ENCODE results near the gene ASL. TPM values are rescaled to one million over a fixed set of nuclear protein-coding genes. Genes with fewer than 3 reads are reported as not detected.
"Not testable (repeated sequence)": the region's sequence is repeated elsewhere in the genome, so short reads cannot be mapped to it uniquely, and the experiment has no call there.

ASL gene
- total and polyA plus RNA-seq, 7 donors, result 3.3 to 32.9 (median 6.5) TPM

DNA sequence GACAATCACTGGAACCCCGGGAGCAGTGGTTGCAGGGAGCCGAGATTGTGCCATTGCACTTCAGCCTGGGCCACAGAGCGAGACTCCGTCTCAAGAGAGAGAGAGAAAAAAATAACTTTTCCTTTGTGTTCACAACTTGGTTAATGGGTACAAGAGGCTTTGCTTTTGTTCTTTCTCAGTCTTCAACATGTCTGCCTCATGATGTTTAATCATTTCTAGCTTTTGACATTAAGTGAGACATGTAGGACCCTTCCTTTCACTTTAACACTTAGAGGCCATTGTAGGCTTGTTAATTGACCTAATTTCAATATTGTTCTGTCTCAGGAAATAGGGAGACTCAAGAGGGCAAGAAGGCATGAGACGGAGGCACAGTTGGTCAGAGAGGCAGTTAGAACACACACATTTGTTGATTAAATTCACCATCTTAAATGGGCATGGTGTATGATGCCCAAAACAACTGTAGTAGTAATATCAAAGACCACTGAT is 29.7 kb downstream of the ASL start:
- Histone ChIP-seq H3K36me3 (ENCODE audit: insufficient read depth in 1 of 2, low read depth in 1 of 2) (no peaks in the 10 kb centered on the region), H3K9me3 (no peaks in the 10 kb centered on the region), H3K27me3 (ENCODE audit: insufficient read depth in 3 of 3, low read length in 2 of 3) (no peaks in the 10 kb centered on the region), H3K4me1 (no peaks in the 10 kb centered on the region), H3K27ac (no peak overlapping the region), H3K4me3 (no peak overlapping the region)
- DNase-seq (no peak), ATAC-seq (no peak)
- intact Hi-C loops (cut with DNase I), result no loop called here
- TF ChIP-seq, protein P1, sequence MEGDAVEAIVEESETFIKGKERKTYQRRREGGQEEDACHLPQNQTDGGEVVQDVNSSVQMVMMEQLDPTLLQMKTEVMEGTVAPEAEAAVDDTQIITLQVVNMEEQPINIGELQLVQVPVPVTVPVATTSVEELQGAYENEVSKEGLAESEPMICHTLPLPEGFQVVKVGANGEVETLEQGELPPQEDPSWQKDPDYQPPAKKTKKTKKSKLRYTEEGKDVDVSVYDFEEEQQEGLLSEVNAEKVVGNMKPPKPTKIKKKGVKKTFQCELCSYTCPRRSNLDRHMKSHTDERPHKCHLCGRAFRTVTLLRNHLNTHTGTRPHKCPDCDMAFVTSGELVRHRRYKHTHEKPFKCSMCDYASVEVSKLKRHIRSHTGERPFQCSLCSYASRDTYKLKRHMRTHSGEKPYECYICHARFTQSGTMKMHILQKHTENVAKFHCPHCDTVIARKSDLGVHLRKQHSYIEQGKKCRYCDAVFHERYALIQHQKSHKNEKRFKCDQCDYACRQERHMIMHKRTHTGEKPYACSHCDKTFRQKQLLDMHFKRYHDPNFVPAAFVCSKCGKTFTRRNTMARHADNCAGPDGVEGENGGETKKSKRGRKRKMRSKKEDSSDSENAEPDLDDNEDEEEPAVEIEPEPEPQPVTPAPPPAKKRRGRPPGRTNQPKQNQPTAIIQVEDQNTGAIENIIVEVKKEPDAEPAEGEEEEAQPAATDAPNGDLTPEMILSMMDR (IDR thresholded peaks at IDR 0.05), result no peak
- 92 to 96% (median 96%) methylated on average over 5 of the region's 5 CpGs for WGBS, 3 donors

DNA sequence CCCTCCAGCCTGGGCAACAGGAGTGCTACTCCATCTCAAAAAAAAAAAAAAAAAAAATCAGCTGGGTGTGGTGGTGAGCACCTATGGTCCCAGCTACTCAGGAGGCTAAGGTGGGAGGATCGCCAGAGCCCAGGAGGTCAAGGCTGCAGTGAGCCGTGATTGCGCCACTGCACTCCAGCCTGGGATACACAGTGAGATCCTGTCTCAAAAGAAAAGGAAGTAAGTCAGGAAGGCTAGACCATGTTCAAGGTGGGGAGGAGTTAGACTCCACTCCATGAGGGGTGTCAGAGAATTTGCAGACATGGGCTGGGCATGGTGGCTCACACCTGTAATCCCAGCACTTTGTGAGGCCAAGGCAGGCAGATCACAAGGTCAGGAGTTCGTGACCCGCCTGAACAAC is 32.8 kb downstream of the ASL start:
- H3K4me1 ChIP-seq; H3K9me3 ChIP-seq; H3K36me3 ChIP-seq (ENCODE audit: insufficient read depth in 1 of 2, low read depth in 1 of 2); H3K27ac ChIP-seq; ATAC-seq; H3K27me3 ChIP-seq (ENCODE audit: insufficient read depth in 3 of 3, low read length in 2 of 3); H3K4me3 ChIP-seq; intact Hi-C loops (cut with DNase I); DNase-seq: not testable (repeated sequence)
- 77 to 88% (median 86%) methylated on average over 5 of the region's 5 CpGs for WGBS, 3 donors

DNA sequence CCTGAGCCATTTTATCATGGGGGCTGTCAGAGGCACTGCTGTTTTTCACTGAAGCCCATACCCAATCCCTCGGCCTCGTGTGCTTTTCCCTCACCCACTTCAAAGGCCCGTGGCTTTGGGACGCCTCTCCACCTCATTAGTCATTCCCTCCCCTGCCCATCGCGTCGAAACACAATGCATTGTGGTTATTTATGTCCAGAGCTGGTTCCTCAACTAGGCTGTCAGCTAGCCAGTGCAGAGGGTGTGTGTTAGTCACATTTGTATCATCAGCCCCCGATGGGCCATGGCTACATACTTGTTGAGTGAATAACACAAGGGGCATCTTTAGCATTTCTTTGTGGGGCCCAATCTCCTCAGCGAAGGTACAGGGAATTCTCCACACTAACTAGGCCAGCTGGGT is 35.2 kb downstream of the ASL start:
- intact Hi-C loops (cut with DNase I), result no loop called here
- Histone ChIP-seq H3K27me3 (ENCODE audit: insufficient read depth in 3 of 3, low read length in 2 of 3) (no peaks in the 10 kb centered on the region), H3K27ac (no peak overlapping the region), H3K4me3 (no peak overlapping the region), H3K4me1 (peaks cover 4% of the 10 kb centered on the region), H3K36me3 (ENCODE audit: insufficient read depth in 1 of 2, low read depth in 1 of 2) (no peaks in the 10 kb centered on the region), H3K9me3 (no peaks in the 10 kb centered on the region)
- ATAC-seq (no peak), DNase-seq (no peak)
- TF ChIP-seq, protein P1 (IDR thresholded peaks at IDR 0.05), result no peak
- 54 to 63% (median 59%) methylated on average over 9 of the region's 9 CpGs for WGBS, 3 donors

DNA sequence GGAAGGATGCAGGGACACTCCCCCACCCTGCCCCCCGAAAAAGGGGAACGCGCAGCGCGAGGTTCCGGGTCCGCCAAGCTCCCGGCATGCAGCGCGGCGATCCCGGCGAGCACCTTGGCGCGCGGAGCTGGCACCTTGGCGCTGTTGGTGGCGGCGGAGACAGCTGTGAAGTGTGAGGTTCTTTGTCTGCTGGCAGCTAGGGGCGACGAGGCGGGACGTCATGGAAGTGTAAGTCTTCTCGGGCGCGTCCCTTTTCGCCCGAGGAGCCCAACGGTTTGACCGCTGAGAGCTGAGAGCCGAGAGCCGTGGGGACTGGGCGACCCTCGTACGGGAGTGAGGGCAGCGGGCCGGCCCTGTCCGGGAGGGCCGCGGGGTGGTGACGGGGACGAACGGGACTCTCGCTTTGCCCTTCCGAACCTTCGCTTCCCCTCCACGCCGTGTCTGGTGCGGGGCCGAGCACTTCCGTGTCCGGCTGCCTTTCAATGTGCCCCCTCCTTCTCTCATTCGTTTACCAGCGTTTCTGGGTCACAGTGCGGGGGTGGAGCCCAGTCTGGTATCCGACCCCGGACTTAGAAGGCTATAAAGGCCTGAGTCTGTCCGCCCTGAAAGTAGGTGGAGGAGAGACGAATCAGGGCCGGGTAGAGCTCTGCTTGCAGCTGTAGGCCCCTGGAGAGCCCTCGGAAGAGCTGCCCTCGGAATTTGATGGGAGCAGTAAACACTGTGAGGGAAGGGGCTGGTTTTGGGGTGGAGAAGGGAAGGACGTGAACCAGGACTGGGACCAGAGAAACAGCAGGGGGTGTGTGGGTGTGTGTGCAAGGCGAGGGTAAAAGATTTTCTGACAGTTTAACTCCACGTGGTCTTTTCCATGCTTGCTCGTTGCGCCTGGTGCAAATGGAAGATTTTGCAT is 39.4 kb downstream of the ASL start, which contains the start of gene CRCP:
Gene CRCP, plus strand, starts transcription at position 105 of the 907 bp plus-strand sequence. Its CDS starts 116 bp downstream, at position 221.
- ATAC-seq (peak; percentile 92 to 97 (median 94)), DNase-seq (peak; percentile 84 to 91)
- WGBS, 3 donors, result 0 to 1% (median 0%) methylated on average over 64 to 67 of the region's 67 CpGs
- peaks cover 38% of the 10 kb centered on the region for H3K4me1 ChIP-seq
- H3K27me3 ChIP-seq (ENCODE audit: insufficient read depth in 3 of 3, low read length in 2 of 3), result no peaks in the 10 kb centered on the region
- no peaks in the 10 kb centered on the region for H3K36me3 ChIP-seq (ENCODE audit: insufficient read depth in 1 of 2, low read depth in 1 of 2)
- TF ChIP-seq, protein P1 (IDR thresholded peaks at IDR 0.05), result no peak
- H3K9me3 ChIP-seq, result no peaks in the 10 kb centered on the region
- H3K27ac ChIP-seq, result peak within 1 kb of the TSS; percentile 97
- intact Hi-C loops (cut with DNase I), result loop anchor here (5.0 kb wide), 1 partner anchor 38 kb away; the partner anchor contains the start of gene ASL (in 2 of the 2)
- H3K4me3 ChIP-seq, result peak within 1 kb of the TSS; percentile 80

DNA sequence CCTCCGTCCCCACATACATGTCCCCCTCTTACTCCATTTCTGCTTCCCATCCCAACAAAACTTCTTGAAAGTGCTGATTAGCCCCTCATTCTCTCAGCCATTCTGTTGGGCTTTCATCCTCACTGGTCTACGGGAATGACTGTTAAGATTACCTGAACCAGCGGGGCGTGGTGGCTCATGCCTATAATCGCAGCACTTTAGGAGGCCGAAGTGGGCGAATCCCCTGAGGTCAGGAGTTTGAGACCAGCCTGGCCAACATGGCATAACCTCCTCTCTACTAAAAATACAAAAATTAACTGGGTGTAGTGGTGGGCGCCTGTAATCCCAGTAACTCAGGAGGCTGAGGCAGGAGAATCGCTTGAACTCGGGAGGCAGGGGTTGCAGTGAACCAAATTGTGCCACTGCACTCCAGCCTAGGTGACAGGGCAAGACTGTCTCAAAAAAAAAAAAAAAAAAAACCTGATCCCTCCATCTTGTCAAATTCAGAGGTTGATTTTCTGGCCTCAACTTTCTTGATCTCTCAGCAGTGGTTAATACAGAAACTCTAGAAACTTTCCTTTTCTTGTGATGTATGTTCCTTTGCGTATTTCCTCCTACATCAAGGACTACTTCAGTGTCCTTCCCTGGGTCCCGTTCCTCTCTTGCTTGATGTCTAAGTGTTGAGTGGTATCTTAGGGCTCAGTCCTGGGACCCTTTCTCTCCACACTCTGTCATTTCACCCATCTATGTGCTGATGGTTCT is 41.2 kb downstream of the ASL start:
- WGBS, 3 donors, result 94 to 96% (median 95%) methylated on average over 12 of the region's 12 CpGs
- not testable (repeated sequence) for DNase-seq; H3K27me3 ChIP-seq (ENCODE audit: insufficient read depth in 3 of 3, low read length in 2 of 3); H3K36me3 ChIP-seq (ENCODE audit: insufficient read depth in 1 of 2, low read depth in 1 of 2); H3K4me3 ChIP-seq; ATAC-seq; H3K9me3 ChIP-seq; H3K27ac ChIP-seq
- intact Hi-C loops (cut with DNase I), result loop anchor here (5.0 kb wide), 1 partner anchor 40 kb away; the partner anchor contains the start of gene ASL (in 2 of the 2)
- H3K4me1 ChIP-seq, result peaks cover 42% of the 10 kb centered on the region

Data from psoas muscle (tissue), 8 donors.